Right lobe of liver (tissue), 6 donors: ENCODE measurements around the gene SLX4IP. TPM values are rescaled to one million over a fixed set of nuclear protein-coding genes. Genes with fewer than 3 reads are reported as not detected.

Experiments used
- ATAC-seq, 4 donors: fragments of 200-7000 bp; cut with Tn5 transposase; one replicate each; pipeline ENCODE4 v1.9.1; 2020; ENCODE audit warnings: mild to moderate bottlenecking in 4 of 4, moderate library complexity in 4 of 4
- DNase-seq, 3 donors: peaks; one replicate each; pipeline ENCODE4 v3.0.0-alpha.2; 2020
- H3K27ac ChIP-seq, 3 donors: fragments of 200-600 bp; one replicate each; pipeline ENCODE4 v1.8.0; 2022
- H3K27me3 ChIP-seq, 2 donors: fragments of 200-600 bp; one replicate each; pipeline ENCODE4 v1.8.0; 2022
- H3K36me3 ChIP-seq, 4 donors: fragments of 200-600 bp; sonication (generic) in 1 of 4; one replicate each; pipeline versions ENCODE4 v1.5.1 to v1.8.0; 2017 to 2022; ENCODE audit warnings: control low read depth in 1 of 4
- H3K4me1 ChIP-seq, 4 donors: fragments of 200-600 bp; sonication (generic) in 1 of 4; one replicate each; pipeline versions ENCODE4 v1.5.1 to v1.8.0; 2017 to 2022; ENCODE audit warnings: control low read depth in 1 of 4
- H3K4me3 ChIP-seq, 3 donors: fragments of 200-600 bp; one replicate each; pipeline ENCODE4 v1.8.0; 2022
- H3K9me3 ChIP-seq, 4 donors: fragments of 200-600 bp; sonication (generic) in 1 of 4; one replicate each; pipeline versions ENCODE4 v1.5.1 to v1.8.0; 2017 to 2022; ENCODE audit warnings: control low read depth in 1 of 4
- POLR2A ChIP-seq: fragments of 450-650 bp; IDR thresholded peaks from one replicate; pipeline ENCODE4 v1.6.1; 2017; ENCODE audit warnings: antibody characterized with exemption, mild to moderate bottlenecking
- WGBS: methylation state at CpG from one replicate; pipeline ENCODE4 v1.1.6; 2018; ENCODE audit warnings: low coverage, low lambda C conversion rate; ENCODE audit not compliant: insufficient coverage; ENCODE audit errors: missing lambda C conversion rate; 5-methylcytosine and 5-hydroxymethylcytosine counted together
- intact Hi-C, 2 donors: fragments of 100-400 bp; cut with DNase I; formaldehyde crosslinking; loops; one replicate each; pipeline versions ENCODE4 v1.11.2 to v1.14.1; 2022
- total RNA-seq, 6 experiments: library from RNA; depleted of rRNA in 2 of 6; stranded (reverse); fragments of >200 nt in 2 of 6; fragmentation: NEBNext Ultra II Directional in 3 of 6; extraction: Animal tissue kit (Norgen Biotek cat#: 25700) in 3 of 6; gene quantifications; one replicate each; pipeline versions ENCODE4 v1.1.0 to v1.2.4, GENCODE V29; 2016 to 2023
- TF ChIP-seq, protein P1 (sequence below), 4 donors: fragments of 200-600 bp in 3 of 4; fragments of 450-650 bp in 1 of 4; IDR thresholded peaks; one replicate each; pipeline versions ENCODE4 v1.5.1 to v1.8.0; 2016 to 2022; ENCODE audit warnings: antibody characterized with exemption in 4 of 4, mild to moderate bottlenecking in 2 of 4
- donor health status: DM: no; HTN: yes; CAD: no.
- donor health status: DM: no; HTN: no; CAD: no.
- donor health status: DM: no; HTN: no; CAD: no.
- donor health status: DM: no; HTN: yes; CAD: no.
- donor health status: DM: no; HTN: yes; CAD: no.

SLX4IP gene
- total RNA-seq, 6 experiments from 2014 or later, result 2.0 to 4.0 (median 3.5) TPM

GRCh38 chr20:10537850-10538480 is 102.9 kb downstream of the SLX4IP start:
- no peak for TF ChIP-seq POLR2A
- TF ChIP-seq, protein P1, sequence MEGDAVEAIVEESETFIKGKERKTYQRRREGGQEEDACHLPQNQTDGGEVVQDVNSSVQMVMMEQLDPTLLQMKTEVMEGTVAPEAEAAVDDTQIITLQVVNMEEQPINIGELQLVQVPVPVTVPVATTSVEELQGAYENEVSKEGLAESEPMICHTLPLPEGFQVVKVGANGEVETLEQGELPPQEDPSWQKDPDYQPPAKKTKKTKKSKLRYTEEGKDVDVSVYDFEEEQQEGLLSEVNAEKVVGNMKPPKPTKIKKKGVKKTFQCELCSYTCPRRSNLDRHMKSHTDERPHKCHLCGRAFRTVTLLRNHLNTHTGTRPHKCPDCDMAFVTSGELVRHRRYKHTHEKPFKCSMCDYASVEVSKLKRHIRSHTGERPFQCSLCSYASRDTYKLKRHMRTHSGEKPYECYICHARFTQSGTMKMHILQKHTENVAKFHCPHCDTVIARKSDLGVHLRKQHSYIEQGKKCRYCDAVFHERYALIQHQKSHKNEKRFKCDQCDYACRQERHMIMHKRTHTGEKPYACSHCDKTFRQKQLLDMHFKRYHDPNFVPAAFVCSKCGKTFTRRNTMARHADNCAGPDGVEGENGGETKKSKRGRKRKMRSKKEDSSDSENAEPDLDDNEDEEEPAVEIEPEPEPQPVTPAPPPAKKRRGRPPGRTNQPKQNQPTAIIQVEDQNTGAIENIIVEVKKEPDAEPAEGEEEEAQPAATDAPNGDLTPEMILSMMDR (IDR thresholded peaks at IDR 0.05), result no peak
- intact Hi-C loops, result no loop called here
- no peaks in the 10 kb centered on the region for H3K27me3 ChIP-seq
- H3K9me3 ChIP-seq, result no peaks in the 10 kb centered on the region
- WGBS, result 100% methylated on average over 1 of the region's 2 CpGs
- ATAC-seq (no peak), DNase-seq (no peak)
- no peak overlapping the region for H3K4me3 ChIP-seq
- no peak overlapping the region for H3K27ac ChIP-seq
- peaks cover 0 to 14% (median 0%) of the 10 kb centered on the region in 4 donors for H3K4me1 ChIP-seq
- no peaks in the 10 kb centered on the region for H3K36me3 ChIP-seq

GRCh38 chr20:10538768-10539167 is 103.7 kb downstream of the SLX4IP start:
- no peaks in the 10 kb centered on the region for H3K36me3 ChIP-seq
- DNase-seq (no peak), ATAC-seq (no peak)
- no peak overlapping the region for H3K4me3 ChIP-seq
- peaks cover 0 to 14% (median 0%) of the 10 kb centered on the region in 4 donors for H3K4me1 ChIP-seq
- 0% methylated on average over 1 of the region's 1 CpG for WGBS
- no peak overlapping the region for H3K27ac ChIP-seq
- H3K9me3 ChIP-seq, result no peaks in the 10 kb centered on the region
- TF ChIP-seq, protein P1 (IDR thresholded peaks at IDR 0.05), result no peak
- no peak for TF ChIP-seq POLR2A
- H3K27me3 ChIP-seq, result no peaks in the 10 kb centered on the region
- intact Hi-C loops, result no loop called here

DNA sequence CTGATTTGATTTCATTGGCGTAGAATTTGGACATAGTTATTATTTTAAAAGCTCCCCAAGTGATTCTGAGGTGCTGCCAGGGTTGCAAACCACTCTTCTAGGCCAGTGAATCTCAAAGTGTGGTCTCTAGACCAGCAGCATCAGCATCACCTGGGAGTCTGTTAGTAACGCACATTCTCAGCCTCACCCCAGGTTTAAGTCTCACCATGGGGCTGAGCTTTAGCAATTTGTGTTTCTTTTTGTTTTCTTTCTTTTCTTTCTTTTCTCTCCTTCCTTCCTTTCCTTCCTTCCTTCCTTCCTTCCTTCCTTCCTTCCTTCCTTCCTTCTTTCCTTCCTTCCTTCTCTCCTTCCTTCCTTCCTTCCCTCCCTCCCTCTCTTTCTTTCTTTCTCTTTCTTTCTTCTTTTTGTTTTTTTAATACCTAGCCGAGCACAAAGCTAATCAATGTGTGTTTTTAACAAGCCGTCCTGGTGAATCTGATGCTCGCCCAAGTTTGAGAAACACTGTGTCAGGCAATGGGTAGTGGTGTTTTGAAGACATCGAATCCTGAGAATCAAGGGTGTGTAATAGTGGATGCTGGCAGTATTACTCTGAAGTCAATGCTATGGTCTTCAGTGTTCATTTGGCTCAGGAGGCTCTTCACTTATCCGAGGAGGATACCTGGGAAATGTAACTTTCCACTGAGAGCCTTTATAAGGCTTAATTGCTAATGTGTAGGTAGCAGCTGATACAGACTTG is 104.9 kb downstream of the SLX4IP start:
- H3K27me3 ChIP-seq, result no peaks in the 10 kb centered on the region
- H3K4me3 ChIP-seq, result no peak overlapping the region
- peaks cover 0 to 14% (median 0%) of the 10 kb centered on the region in 4 donors for H3K4me1 ChIP-seq
- DNase-seq (no peak), ATAC-seq (no peak)
- no peaks in the 10 kb centered on the region for H3K36me3 ChIP-seq
- no peak for TF ChIP-seq POLR2A
- TF ChIP-seq, protein P1 (IDR thresholded peaks at IDR 0.05), result no peak
- intact Hi-C loops, result no loop called here
- WGBS, result 88% methylated on average over 7 of the region's 7 CpGs
- H3K27ac ChIP-seq, result peak overlapping the region in 1 of 3 donors; percentile 48
- H3K9me3 ChIP-seq, result no peaks in the 10 kb centered on the region

DNA sequence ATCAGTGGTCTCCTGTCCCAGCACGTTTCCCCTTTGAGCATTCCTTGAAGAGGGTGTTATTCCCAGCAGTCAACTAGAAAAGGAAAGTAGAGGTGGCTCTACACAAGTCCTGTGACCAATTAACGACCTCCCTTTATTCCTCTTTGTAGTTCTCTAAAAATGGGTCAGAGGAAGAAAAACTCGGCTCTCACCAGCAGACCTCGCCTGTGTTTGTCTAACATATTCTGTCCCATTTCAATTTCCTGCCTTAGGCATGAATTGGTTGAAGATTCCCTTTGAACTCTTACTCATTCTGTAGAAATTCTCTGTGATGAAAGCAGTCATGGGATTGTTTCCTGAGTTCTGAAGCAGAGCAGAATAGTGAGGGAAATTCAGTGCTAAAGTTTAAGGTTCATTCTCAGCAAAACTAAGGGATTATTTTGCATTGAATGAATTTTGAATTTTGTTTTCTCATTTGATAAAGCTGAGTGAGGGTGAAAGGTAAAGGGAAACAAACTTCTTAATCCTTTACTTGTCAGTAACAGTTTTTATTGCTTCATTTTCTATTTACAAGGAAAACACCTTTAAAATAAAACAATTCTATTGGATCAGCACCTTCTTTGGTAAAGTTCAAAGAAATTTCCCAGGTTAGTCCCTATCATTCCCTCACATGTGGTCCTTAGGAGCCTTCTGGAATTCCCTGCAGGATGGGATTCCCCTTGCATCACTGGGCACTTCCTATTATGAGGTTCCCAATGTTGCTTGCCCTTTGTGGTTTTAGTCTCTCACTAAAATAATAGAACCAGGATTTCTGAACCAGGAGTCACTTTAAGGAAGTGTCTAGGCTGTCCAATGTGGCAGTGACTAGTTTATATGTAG is 105.8 kb downstream of the SLX4IP start:
- Histone ChIP-seq H3K4me3 (no peak overlapping the region), H3K36me3 (no peaks in the 10 kb centered on the region), H3K9me3 (no peaks in the 10 kb centered on the region), H3K27me3 (no peaks in the 10 kb centered on the region), H3K4me1 (peaks cover 0 to 14% (median 0%) of the 10 kb centered on the region in 4 donors), H3K27ac (peak overlapping the region in 1 of 3 donors; percentile 48)
- peak; percentile 30 to 83 (median 56) for ATAC-seq
- intact Hi-C loops, result no loop called here
- 24% methylated on average over 3 of the region's 4 CpGs for WGBS
- DNase-seq, result no peak
- peak; percentile 63 for TF ChIP-seq POLR2A
- TF ChIP-seq, protein P1 (IDR thresholded peaks at IDR 0.05), result no peak
